Measurements from ENCODE around the gene EXOC3L2. TPM values are rescaled to one million over a fixed set of nuclear protein-coding genes. Genes with fewer than 3 reads are reported as not detected.

The EXOC3L2 gene
- total RNA-seq, 4 donors from 2014 or later = 0.68 to 7.0 (median 1.1) TPM; not detected in 1

DNA sequence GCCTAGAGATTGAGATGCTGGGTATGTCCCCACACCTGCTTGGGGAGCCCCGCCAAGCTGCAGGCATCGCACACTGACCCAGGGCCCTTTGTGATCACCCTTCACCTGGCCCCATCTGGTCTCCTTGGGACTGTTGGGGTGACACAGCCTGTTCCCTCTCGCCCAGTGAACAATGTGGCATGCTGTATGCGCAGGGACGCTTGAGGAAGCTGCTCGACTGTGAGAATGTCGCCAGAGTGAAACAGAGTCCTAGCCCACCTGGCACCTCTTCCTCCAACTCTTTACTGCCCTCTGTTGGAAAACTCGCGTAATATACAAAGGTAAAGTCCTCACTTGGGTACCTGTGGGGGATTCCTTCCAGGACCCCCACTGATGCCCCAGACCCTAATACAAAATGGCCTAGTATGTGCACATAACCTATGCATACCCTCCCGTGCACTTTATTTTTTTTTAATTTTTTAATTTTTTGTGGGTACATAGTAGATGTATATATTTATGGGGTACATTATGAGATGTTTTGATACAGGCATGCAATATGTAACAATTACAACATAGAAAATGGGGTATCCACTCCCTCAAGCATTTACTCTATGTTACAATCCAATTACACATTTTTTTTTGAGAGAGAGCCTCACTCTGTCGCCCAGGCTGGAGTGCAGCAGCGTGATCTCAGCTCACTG lies 57.6 kb downstream of the EXOC3L2 start:
- in situ Hi-C loops (cut with MboI; ENCODE audit: low pct_ligation_motif_present in 1 of 4, low pct_unique_long_range_greater_than_20kb in 1 of 4, low sequenced_read_pairs in 3 of 4) = no loop called here
- intact Hi-C loops (cut with DNase I; ENCODE audit: low total_unique reads) = no loop called here

DNA sequence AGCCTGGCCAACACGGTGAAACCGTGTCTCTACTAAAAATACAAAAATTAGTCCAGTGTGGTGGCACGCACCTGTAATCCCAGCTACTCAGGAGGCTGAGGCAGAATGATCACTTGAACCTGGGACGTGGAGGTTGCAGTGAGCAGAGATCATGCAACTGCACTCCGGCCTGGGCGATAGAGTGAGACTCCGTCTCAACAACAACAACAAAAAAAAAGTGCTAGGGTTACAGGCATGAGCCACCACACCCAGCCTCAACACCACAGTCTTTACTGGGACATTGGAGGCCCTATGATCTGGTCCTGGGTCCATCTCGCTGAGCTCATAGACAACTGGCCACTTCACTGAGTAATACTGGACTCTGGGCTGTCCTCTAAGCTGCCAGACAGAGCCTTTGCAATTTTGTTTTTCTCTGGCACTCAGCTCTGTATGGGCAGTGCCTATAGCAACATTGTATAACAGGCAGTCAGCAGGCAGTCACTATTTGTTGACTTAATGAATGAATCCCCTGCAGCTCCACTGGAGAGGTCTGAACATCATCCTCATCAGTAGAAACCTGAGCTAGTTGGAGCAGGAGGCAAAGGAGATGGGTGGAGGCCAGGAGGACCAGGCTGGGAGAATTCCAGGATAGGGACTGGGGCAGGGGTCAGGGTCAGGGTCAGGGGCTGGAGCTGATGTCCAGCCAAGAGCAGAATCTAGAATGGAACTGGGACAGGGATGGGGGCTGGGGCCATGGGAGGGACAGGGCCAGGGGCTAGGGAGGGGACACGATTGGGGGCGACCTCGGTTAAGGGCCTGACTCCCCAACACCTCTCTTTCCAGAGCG lies 58.5 kb downstream of the EXOC3L2 start:
- no peaks in the 10 kb centered on the region for H3K9me3 ChIP-seq
- no peak for DNase-seq
- no peak overlapping the region for H3K4me3 ChIP-seq
- 91 to 94% methylated on average over 3 to 12 of the region's 12 CpGs for WGBS, 2 donors (ENCODE audit: low coverage in 1 of 2)
- intact Hi-C loops (cut with DNase I; ENCODE audit: low total_unique reads) (no loop called here), in situ Hi-C loops (cut with MboI; ENCODE audit: low pct_ligation_motif_present in 1 of 4, low pct_unique_long_range_greater_than_20kb in 1 of 4, low sequenced_read_pairs in 3 of 4) (no loop called here)
- H3K27me3 ChIP-seq = no peaks in the 10 kb centered on the region
- TF ChIP-seq POLR2A (IDR thresholded peaks at IDR 0.05) = no peak
- no peak for TF ChIP-seq EP300 (IDR thresholded peaks at IDR 0.05; ENCODE audit: low read depth)
- TF ChIP-seq, protein P1, sequence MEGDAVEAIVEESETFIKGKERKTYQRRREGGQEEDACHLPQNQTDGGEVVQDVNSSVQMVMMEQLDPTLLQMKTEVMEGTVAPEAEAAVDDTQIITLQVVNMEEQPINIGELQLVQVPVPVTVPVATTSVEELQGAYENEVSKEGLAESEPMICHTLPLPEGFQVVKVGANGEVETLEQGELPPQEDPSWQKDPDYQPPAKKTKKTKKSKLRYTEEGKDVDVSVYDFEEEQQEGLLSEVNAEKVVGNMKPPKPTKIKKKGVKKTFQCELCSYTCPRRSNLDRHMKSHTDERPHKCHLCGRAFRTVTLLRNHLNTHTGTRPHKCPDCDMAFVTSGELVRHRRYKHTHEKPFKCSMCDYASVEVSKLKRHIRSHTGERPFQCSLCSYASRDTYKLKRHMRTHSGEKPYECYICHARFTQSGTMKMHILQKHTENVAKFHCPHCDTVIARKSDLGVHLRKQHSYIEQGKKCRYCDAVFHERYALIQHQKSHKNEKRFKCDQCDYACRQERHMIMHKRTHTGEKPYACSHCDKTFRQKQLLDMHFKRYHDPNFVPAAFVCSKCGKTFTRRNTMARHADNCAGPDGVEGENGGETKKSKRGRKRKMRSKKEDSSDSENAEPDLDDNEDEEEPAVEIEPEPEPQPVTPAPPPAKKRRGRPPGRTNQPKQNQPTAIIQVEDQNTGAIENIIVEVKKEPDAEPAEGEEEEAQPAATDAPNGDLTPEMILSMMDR (IDR thresholded peaks at IDR 0.05) = no peak
- TF ChIP-seq POLR2AphosphoS5 (IDR thresholded peaks at IDR 0.05) = no peak
- H3K4me1 ChIP-seq = no peaks in the 10 kb centered on the region
- no peaks in the 10 kb centered on the region for H3K36me3 ChIP-seq
- H3K27ac ChIP-seq = no peak overlapping the region

More for the DNA sequence above, 57.6 kb downstream of the EXOC3L2 start:
- Histone ChIP-seq H3K9me3 (no peaks in the 10 kb centered on the region), H3K36me3 (no peaks in the 10 kb centered on the region), H3K27me3 (no peaks in the 10 kb centered on the region), H3K27ac (no peak overlapping the region), H3K4me1 (no peaks in the 10 kb centered on the region), H3K4me3 (no peak overlapping the region)
- no peak for DNase-seq
- 44 to 51% methylated on average over 5 to 12 of the region's 12 CpGs for WGBS, 2 donors (ENCODE audit: low coverage in 1 of 2)
- TF ChIP-seq, protein P1 (IDR thresholded peaks at IDR 0.05) = peak; percentile 46 to 55 (median 50)
- TF ChIP-seq POLR2A (IDR thresholded peaks at IDR 0.05) = no peak

DNA sequence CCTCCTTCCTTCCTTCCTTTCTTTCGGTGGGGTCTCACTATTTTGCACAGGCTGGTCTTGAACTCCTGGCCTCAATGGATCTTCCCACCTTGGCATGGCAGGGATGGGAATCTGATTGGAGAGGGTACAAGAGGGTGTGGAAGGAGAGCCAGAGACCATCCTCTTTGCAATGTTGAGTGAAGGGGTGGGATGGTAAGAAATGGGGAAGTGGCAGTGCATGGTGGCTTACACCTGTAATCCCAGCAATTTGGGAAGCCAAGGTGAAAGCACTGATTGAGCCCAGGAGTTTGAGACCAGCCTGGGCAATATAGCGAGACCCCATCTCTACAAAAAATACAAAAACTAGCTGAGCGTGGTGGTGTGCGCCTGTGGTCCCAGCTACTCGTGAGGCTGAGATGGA lies 61.1 kb downstream of the EXOC3L2 start:
- DNase-seq = no peak
- Histone ChIP-seq H3K9me3 (no peaks in the 10 kb centered on the region), H3K4me1 (peaks cover 11 to 22% (median 20%) of the 10 kb centered on the region in 4 donors), H3K4me3 (no peak overlapping the region), H3K27me3 (no peaks in the 10 kb centered on the region), H3K27ac (no peak overlapping the region), H3K36me3 (no peaks in the 10 kb centered on the region)
- 99 to 100% methylated on average over 1 to 5 of the region's 5 CpGs for WGBS, 2 donors (ENCODE audit: low coverage in 1 of 2)
- intact Hi-C loops (cut with DNase I; ENCODE audit: low total_unique reads) = no loop called here
- in situ Hi-C loops (cut with MboI; ENCODE audit: low pct_ligation_motif_present in 1 of 4, low pct_unique_long_range_greater_than_20kb in 1 of 4, low sequenced_read_pairs in 3 of 4) = no loop called here
- TF ChIP-seq POLR2AphosphoS5 (IDR thresholded peaks at IDR 0.05) (no peak), EP300 (IDR thresholded peaks at IDR 0.05; ENCODE audit: low read depth) (no peak), POLR2A (IDR thresholded peaks at IDR 0.05) (no peak)
- TF ChIP-seq, protein P1 (IDR thresholded peaks at IDR 0.05) = no peak

DNA sequence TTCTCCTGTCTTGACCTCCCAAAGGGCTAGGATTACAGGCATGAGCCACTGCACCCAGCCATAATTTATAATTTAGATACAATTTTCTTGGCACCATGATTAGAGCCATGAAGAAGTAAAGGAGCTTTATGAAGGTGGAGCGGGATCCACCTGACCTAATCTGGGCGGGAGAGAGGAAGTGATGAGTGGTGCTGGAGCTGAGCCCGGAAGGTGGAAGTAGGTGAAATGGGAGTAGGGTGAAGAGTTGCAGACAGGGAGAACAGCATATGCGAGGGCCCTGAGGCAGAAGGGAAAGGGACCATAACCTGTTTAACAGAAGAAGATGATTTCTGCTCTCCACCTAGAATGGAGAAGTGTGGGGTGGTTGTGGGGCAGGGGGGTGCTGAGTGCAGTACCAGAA lies 62.4 kb downstream of the EXOC3L2 start:
- 55 to 66% methylated on average over 4 of the region's 4 CpGs for WGBS, 2 donors (ENCODE audit: low coverage in 1 of 2)
- no peak for DNase-seq
- Histone ChIP-seq H3K4me1 (peaks cover 11 to 25% (median 21%) of the 10 kb centered on the region in 4 donors), H3K4me3 (no peak overlapping the region), H3K27me3 (no peaks in the 10 kb centered on the region), H3K36me3 (no peaks in the 10 kb centered on the region), H3K9me3 (no peaks in the 10 kb centered on the region), H3K27ac (no peak overlapping the region)
- intact Hi-C loops (cut with DNase I; ENCODE audit: low total_unique reads) = no loop called here
- in situ Hi-C loops (cut with MboI; ENCODE audit: low pct_ligation_motif_present in 1 of 4, low pct_unique_long_range_greater_than_20kb in 1 of 4, low sequenced_read_pairs in 3 of 4) = no loop called here
- no peak for TF ChIP-seq POLR2A (IDR thresholded peaks at IDR 0.05)
- no peak for TF ChIP-seq EP300 (IDR thresholded peaks at IDR 0.05; ENCODE audit: low read depth)

Measured in transverse colon (tissue), 4 donors.